GM19023 (cell line): ENCODE results near the gene TMCC2.
"Not testable (repeated sequence)": the region's sequence is repeated elsewhere in the genome, so short reads cannot be mapped to it uniquely, and the experiment has no call there.

Experiments
- ATAC-seq: cut with Tn5 transposase; IDR thresholded peaks from one replicate; pipeline ENCODE4 v1.9.1; 2021; ENCODE audit warnings: mild to moderate bottlenecking, moderate library complexity; ENCODE audit not compliant: unreplicated experiment

TMCC2 gene

DNA sequence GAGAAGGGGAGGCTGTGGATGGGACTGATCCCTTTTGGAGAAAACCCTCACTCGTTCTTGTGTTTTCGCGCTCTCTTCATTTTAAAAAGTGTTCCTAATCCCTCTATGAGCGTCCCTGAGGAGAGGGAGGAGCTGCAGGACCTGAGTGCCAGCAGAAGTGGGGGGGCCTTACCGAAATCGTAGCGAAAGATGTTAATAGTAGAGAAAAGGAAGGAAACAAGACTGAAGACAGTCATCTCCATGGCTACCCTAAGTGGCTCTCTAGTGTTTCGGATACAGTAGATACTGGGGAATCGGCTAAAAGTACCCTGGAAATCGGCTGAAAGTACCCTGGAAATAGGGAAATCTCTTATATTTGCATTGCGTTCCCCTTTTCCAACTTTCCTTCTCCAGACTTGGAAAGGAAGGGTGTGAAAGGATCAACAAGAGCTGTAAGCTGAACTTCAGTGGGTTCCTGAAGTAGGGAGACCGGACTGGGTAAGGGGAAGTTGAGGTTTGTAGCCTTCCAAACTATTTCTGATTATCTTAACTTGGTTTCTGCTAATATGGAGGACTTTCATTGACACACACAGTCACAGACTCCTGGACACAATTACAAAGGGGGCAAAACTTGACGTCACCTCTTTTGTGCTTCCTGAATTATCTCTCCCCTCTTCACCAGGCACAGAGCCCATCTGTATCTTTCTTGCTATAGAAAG lies 15.8 kb upstream of the TMCC2 start:
- ATAC-seq: peak; percentile 17

DNA sequence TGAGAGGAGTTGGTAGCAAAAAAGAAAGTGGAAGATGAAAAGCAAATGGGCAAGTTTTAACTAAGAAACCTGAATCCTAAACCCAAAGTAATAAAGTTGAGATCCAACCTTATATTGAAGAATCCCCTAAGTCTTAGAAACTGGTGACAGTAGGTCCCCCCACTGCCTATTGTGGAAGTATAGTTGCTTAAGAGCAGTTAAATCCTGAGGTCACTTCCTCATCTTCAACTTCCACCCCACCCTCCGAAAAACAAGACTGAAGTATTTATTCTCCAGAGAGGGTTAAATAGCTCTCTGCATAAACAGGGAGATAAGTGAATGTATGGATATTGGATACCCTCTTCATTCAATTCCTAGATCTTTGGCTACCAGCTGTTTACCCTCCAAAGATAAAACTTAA lies 13.0 kb upstream of the TMCC2 start:
- ATAC-seq: no peak

- no peak for ATAC-seq
These were observed 11.2 kb upstream of the TMCC2 start for GRCh38 chr1:205216588-205216987.

DNA sequence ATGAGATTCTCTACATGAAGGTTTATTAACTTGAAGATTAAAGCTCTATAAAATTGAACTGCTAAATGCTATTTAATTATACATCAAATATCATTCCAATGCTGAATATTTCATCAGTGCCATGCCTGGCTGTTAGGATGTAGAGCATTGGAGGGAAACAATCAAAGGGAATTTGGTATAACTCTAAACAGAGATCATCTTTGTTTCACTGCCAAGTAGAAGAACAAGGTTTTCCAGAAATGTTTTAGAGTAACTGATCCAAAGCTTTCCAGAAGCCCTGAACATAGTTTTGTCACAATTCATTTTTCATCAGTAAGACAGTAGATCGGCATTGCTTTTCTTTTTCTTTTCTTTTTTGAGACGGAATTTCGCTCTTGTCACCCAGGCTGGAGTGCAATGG lies 10.3 kb upstream of the TMCC2 start:
- no peak for ATAC-seq

- no peak for ATAC-seq
These were observed 7.3 kb upstream of the TMCC2 start for GRCh38 chr1:205220421-205220820.

GRCh38 chr1:205224736-205225135 lies 3.0 kb upstream of the TMCC2 start:
- ATAC-seq: no peak

GRCh38 chr1:205225901-205226765 lies 1.6 kb upstream of the TMCC2 start:
- ATAC-seq: no peak

DNA sequence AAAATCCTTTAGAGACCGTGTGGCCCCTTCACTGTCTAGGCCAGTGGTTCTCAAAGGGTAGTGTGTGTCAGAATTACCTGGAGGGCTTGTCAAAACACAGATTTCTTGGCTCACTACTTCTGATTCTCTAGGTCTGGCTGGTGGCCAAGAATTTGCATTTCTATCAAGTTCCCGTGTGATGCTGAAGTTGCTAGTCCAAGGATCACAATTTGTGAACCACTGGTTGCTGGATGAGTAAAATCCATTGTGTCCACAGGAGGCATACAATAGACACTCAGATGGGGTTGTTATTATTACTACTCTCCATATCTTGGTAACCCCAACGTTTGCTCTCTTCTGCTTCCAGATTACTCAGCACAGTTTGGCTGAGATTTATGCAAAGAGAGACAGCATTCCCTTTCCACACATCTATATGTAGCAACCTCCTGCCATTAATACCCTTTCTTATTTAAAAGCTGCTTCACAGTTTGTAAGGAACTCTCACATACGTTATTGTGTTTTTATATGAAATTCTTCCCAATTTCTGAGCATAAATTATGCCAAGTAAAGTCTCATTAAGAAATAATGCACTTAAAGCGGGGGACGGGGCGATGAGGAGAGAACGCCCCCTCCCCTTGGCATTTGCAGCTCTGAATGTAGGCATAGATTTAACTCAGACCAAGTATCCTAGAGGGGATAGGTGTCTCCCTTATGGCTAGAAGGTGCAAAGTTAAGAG lies 720 bp upstream of the TMCC2 start:
- ATAC-seq: no peak

DNA sequence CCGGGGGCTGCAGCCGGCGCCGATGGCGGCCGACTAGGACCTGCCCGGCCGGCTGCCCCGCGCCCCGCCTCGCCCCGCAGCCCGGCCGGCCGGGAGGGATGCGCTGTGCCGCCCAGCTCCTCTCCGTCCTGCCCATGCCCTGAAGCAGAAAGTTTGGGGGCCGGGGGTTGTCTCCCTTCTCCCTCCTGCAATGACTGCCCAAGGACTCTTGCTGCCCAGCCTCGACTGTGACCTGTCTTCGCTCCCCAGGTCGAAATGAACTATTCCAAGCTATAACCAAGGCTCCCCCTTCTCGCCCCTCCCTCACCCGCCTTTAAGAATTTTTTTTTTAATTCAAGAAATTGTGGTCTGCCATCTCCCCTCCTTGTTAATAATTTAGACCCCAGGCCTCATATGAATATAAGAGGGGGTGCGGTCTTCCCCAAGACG lies 361 bp downstream of the TMCC2 start:
- ATAC-seq: no peak

GRCh38 chr1:205229399-205229871 lies 1.7 kb downstream of the TMCC2 start:
- ATAC-seq: no peak

GRCh38 chr1:205229916-205230700 lies 2.4 kb downstream of the TMCC2 start:
- no peak for ATAC-seq

GRCh38 chr1:205230982-205231381 lies 3.2 kb downstream of the TMCC2 start:
- no peak for ATAC-seq

DNA sequence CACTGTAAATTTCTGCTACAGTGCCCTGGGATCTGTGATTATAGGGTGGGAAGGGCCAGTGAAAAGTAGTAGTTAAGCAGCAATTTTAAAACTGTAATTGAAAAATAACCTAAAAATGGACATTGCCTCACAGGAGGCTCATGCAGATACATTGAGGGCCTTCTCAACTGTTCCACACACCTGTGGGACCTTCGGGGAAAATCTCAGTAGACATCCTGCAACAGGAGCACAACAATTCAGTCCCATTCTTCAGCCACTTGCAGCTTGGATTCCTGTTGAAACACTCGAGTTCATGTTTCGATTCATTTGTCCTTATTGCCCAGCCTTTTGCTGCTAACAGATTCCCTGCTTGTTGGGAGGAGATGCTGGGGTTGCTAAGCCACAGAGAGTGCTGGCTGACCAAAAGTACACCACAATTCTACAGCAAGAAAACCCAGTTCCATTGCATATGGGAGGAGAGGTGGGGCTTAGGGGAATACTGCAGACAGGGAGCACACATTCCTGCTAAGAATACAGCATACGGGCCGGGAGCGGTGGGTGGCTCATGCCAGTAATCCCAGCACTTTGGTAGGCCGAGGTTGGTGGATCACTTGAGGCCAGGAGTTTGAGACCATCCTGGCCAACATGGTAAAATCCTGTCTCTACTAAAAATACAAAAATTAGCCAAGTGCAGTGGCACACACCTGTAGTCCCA lies 4.5 kb downstream of the TMCC2 start:
- ATAC-seq: no peak

DNA sequence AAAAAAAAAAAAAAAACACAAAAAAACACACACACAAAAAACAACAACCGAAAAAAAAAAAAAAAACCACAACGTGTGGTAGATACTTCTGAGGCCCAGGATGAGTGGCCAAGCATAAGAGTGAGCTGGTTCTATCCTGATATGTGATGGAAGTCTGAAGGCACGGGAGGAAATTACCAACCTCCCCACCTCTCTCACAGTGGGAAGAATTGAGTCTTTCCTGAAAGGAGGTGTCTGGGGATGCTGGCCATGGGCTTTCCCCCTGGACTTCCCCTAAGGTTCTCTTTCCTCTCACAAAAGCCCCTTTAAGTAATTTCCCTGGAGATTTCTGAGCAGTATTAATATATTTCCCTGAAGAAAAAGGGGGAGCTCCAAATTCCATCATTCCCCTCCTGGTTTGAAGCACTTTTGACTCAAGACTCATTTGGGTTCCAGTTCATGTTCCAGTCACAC lies 5.2 kb downstream of the TMCC2 start:
- ATAC-seq: no peak

- not testable (repeated sequence) for ATAC-seq
These were observed 6.2 kb downstream of the TMCC2 start for GRCh38 chr1:205233986-205234385.

GRCh38 chr1:205235951-205236350 lies 8.2 kb downstream of the TMCC2 start:
- no peak for ATAC-seq

GRCh38 chr1:205236526-205236925 lies 8.8 kb downstream of the TMCC2 start:
- no peak for ATAC-seq

GRCh38 chr1:205236951-205237475 lies 9.3 kb downstream of the TMCC2 start:
- no peak for ATAC-seq

DNA sequence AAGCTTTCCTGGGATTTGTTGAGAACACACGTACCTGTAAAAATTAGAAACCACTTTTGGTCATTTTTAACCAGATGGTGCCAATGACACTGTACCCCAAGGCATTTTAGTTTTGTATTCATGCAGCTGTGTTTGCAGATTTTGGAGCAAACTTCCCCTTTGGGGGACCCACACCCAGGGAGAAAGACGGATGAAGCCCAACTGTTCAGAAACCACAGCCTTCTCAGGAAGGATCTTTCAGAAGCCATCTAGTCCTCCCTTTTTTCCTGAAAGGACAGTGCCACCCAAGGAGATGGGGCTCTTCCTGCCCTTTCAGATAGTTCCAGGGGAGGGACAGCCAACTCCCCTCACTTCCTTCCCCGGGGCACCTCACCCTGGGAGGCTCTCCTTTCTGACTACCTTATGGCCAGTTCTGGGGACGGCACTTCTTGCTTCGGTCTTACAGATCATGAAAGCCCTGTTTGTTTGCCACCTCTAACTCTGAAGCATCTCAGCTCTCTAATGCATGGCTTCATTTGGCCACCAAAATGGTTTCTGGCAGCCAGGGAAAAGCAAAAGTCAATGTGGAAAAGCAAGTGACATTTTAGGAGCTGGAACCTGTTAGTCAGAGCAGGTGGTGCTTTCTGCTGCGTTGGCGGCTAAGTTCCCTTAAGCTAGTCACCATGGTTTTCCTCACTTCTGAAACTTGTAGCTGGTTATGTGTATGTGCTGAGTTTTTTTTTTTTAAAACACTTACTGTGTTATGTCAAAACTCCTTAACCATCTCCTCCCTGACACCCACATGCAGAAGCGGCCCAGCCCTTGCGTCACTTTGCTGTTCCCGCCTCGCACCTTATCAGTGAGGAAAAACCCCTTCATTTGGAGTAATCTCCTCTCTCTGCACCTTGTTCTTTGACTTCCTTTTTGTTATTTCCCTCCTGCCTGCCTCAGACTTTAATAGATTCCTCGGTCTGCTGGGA lies 10.1 kb downstream of the TMCC2 start:
- no peak for ATAC-seq
